SH-SY5Y (cell line): ENCODE data around the gene SPINK6.

Experiments
- GATA2 ChIP-seq: IDR thresholded peaks from 2 replicates; pipeline ENCODE4 v1.6.1; 2011; ENCODE audit warnings: mild to moderate bottlenecking, low read depth, low read length
- GATA3 ChIP-seq: IDR thresholded peaks from 2 replicates; pipeline ENCODE4 v1.6.1; 2011; ENCODE audit warnings: low read depth, mild to moderate bottlenecking, low read length, moderate library complexity

- TF ChIP-seq GATA2: no peak
- no peak for TF ChIP-seq GATA3
Measured at GRCh38 chr5:148224117-148224742, 21.4 kb downstream of the SPINK6 start.
